HCT116 (cell line): Measurements from ENCODE around the gene RAB39B. TPM values are rescaled to one million over a fixed set of nuclear protein-coding genes. Genes with fewer than 3 reads are reported as not detected.

Experiments used
- ATAC-seq: fragments of 200-7000 bp; cut with Tn5 transposase; 2 replicates; pipeline ENCODE4 v1.9.1; 2020; ENCODE audit warnings: mild to moderate bottlenecking, moderate library complexity
- BruUV-seq: library from RNA; stranded (reverse); fragments of 400-500 nt; replicated peaks from 2 replicates; lab custom pipeline; 2021; lab: Mats Ljungman, UMichigan
- CTCF ChIA-PET: fragments of 300-600 bp; sonication (Branson Sonifier 250); formaldehyde crosslinking; loops from one replicate; lab custom pipeline; 2021; ENCODE audit warnings: antibody characterized with exemption; lab: Charles Lee
- POLR2A ChIA-PET: fragments of 300-600, 350-600 bp; sonication (Branson Sonifier 250); formaldehyde crosslinking; loops from one replicate; lab custom pipeline; 2021; ENCODE audit warnings: antibody characterized with exemption; lab: Charles Lee
- RAD21 ChIA-PET, 2 experiments: fragments of 300-600 bp; sonication (Branson Sonifier 250); formaldehyde crosslinking; loops; one replicate each; lab custom pipeline; 2023; ENCODE audit warnings: low total read pairs in 2 of 2; ENCODE audit not compliant: uncharacterized antibody in 2 of 2, unreplicated experiment in 2 of 2, low non-redundant PET in 1 of 2; lab: Charles Lee
- DNase-seq: peaks from one replicate; pipeline ENCODE4 v3.0.0-alpha.2; 2010; ENCODE audit warnings: low read depth, low spot score
- H2AFZ ChIP-seq: fragments of 200-600 bp; shearing (Covaris generic), sonication (generic); 2 replicates; pipeline ENCODE4 v1.6.1; 2017; ENCODE audit warnings: low read depth, mixed run types, mixed read lengths, antibody characterized with exemption, low read length; ENCODE audit not compliant: poor library complexity, severe bottlenecking
- H3K27ac ChIP-seq: 2 replicates; pipeline ENCODE4 v1.5.1; 2012; ENCODE audit warnings: low read depth, low read length
- H3K27me3 ChIP-seq: fragments of 200-600 bp; sonication (generic); 2 replicates; pipeline ENCODE4 v1.6.1; 2016; ENCODE audit warnings: mixed run types, low read length, mixed read lengths; ENCODE audit not compliant: insufficient read depth
- H3K36me3 ChIP-seq, 2 experiments: fragments of 200-500 bp in 1 of 2; fragments of 200-600 bp in 1 of 2; sonication (Bioruptor generic) in 1 of 2; sonication (generic) in 1 of 2; 2 replicates each; pipeline versions ENCODE4 v1.5.1 to v1.6.1; 2014 to 2016; ENCODE audit warnings: low read length in 2 of 2, inconsistent platforms in 1 of 2, mixed read lengths in 1 of 2, mixed run types in 1 of 2; ENCODE audit not compliant: insufficient read depth in 2 of 2, control insufficient read depth in 1 of 2
- H3K4me1 ChIP-seq, 2 experiments: fragments of 200-600 bp in 1 of 2; sonication (generic) in 1 of 2; 2 replicates each; pipeline versions ENCODE4 v1.5.1 to v1.6.1; 2012 to 2017; ENCODE audit warnings: low read length in 2 of 2, inconsistent platforms in 1 of 2, mild to moderate bottlenecking in 1 of 2, mixed read lengths in 1 of 2, mixed run types in 1 of 2, moderate library complexity in 1 of 2; ENCODE audit not compliant: insufficient read depth in 2 of 2, control insufficient read depth in 1 of 2
- H3K4me2 ChIP-seq: fragments of 200-600 bp; sonication (generic); 2 replicates; pipeline ENCODE4 v1.6.1; 2017; ENCODE audit warnings: mixed run types, low read length, mixed read lengths
- H3K4me3 ChIP-seq, 2 experiments: fragments of 200-600 bp in 1 of 2; sonication (generic) in 1 of 2; replicated peaks in 1 of 2; 2 replicates each; pipeline ENCODE4 v1.5.1; 2011 to 2016; ENCODE audit warnings: low read length in 2 of 2, control low read depth in 1 of 2, low read depth in 1 of 2, mild to moderate bottlenecking in 1 of 2, mixed read lengths in 1 of 2, mixed run types in 1 of 2
- H3K79me2 ChIP-seq: fragments of 200-600 bp; sonication (generic); 2 replicates; pipeline ENCODE4 v1.6.1; 2017; ENCODE audit warnings: mild to moderate bottlenecking, mixed run types, low read length, moderate library complexity, mixed read lengths; ENCODE audit not compliant: insufficient read depth
- H3K9ac ChIP-seq: fragments of 200-600 bp; sonication (generic); 2 replicates; pipeline ENCODE4 v1.6.1; 2016; ENCODE audit warnings: low read length, mixed read lengths
- H3K9me2 ChIP-seq: fragments of 200-600 bp; sonication (generic), shearing (Covaris generic); 2 replicates; pipeline ENCODE4 v1.6.1; 2017; ENCODE audit warnings: mixed run types, mild to moderate bottlenecking, moderate library complexity; ENCODE audit not compliant: insufficient read depth
- H3K9me3 ChIP-seq, 2 experiments: fragments of 200-500 bp in 1 of 2; fragments of 200-600 bp in 1 of 2; sonication (Bioruptor generic) in 1 of 2; sonication (generic) in 1 of 2; 2 replicates each; pipeline ENCODE4 v1.6.1; 2014 to 2017; ENCODE audit warnings: low read length in 2 of 2, mixed read lengths in 2 of 2, inconsistent platforms in 1 of 2, low read depth in 1 of 2, mild to moderate bottlenecking in 1 of 2, mixed run types in 1 of 2, moderate library complexity in 1 of 2; ENCODE audit not compliant: control insufficient read depth in 1 of 2, insufficient read depth in 1 of 2
- H4K20me1 ChIP-seq: fragments of 200-600 bp; sonication (generic), shearing (Covaris generic); 2 replicates; pipeline ENCODE4 v1.6.1; 2017; ENCODE audit warnings: mixed run types, mild to moderate bottlenecking, moderate library complexity; ENCODE audit not compliant: insufficient read depth
- ATF3 ChIP-seq: IDR thresholded peaks from 2 replicates; pipeline ENCODE4 v1.6.1; 2012
- CBX3 ChIP-seq: IDR thresholded peaks from 2 replicates; pipeline ENCODE4 v1.6.1; 2012; ENCODE audit warnings: low read depth
- CEBPB ChIP-seq: IDR thresholded peaks from 2 replicates; pipeline ENCODE4 v1.6.1; 2012; ENCODE audit warnings: low read depth
- ELF1 ChIP-seq: IDR thresholded peaks from 2 replicates; pipeline ENCODE4 v1.6.1; 2012; ENCODE audit warnings: low read depth, borderline replicate concordance
- EZH2 ChIP-seq: fragments of 200-600 bp; sonication (generic); IDR thresholded peaks from 2 replicates; pipeline ENCODE4 v1.6.1; 2017; ENCODE audit warnings: antibody characterized with exemption, mixed run types
- EZH2phosphoT487 ChIP-seq: fragments of 200-600 bp; IDR thresholded peaks from 2 replicates; pipeline ENCODE4 v1.6.1; 2018; ENCODE audit warnings: antibody characterized with exemption, borderline replicate concordance
- FOSL1 ChIP-seq: IDR thresholded peaks from 2 replicates; pipeline ENCODE4 v1.6.1; 2012; ENCODE audit warnings: low read depth
- JUND ChIP-seq: IDR thresholded peaks from 2 replicates; pipeline ENCODE4 v1.6.1; 2012
- MAX ChIP-seq: IDR thresholded peaks from 2 replicates; pipeline ENCODE4 v1.6.1; 2012
- POLR2A ChIP-seq: IDR thresholded peaks from 2 replicates; pipeline ENCODE4 v1.7.0; 2011; ENCODE audit warnings: borderline replicate concordance; ENCODE audit not compliant: insufficient read depth, insufficient read length; ENCODE audit errors: extremely low read depth
- RAD21 ChIP-seq: IDR thresholded peaks from 2 replicates; pipeline ENCODE4 v1.6.1; 2012; ENCODE audit warnings: low read depth, mild to moderate bottlenecking
- SIN3A ChIP-seq: IDR thresholded peaks from 2 replicates; pipeline ENCODE4 v1.6.1; 2012; ENCODE audit warnings: low read depth
- SRF ChIP-seq: IDR thresholded peaks from 2 replicates; pipeline ENCODE4 v1.6.1; 2012; ENCODE audit warnings: low read depth
- TCF7L2 ChIP-seq: IDR thresholded peaks from 2 replicates; pipeline ENCODE4 v1.7.0; 2011; ENCODE audit warnings: borderline replicate concordance, inconsistent platforms; ENCODE audit not compliant: insufficient read depth, insufficient read length; ENCODE audit errors: extremely low read depth
- intact Hi-C: fragments of 100-400 bp; cut with micrococcal nuclease; formaldehyde crosslinking; loops from 2 replicates; pipeline ENCODE4 v1.10.0; 2022
- total RNA-seq: library from RNA; stranded (reverse); gene quantifications from one replicate; pipeline ENCODE4 v1.2.1, GENCODE V29; 2021; ENCODE audit not compliant: unreplicated experiment
- TF ChIP-seq, protein P1 (sequence below): IDR thresholded peaks from 2 replicates; pipeline ENCODE4 v1.6.1; 2011; ENCODE audit warnings: mild to moderate bottlenecking, low read length, moderate library complexity; ENCODE audit not compliant: insufficient replicate concordance; ENCODE audit errors: extremely low read depth
- TF ChIP-seq, protein P2 (sequence below): IDR thresholded peaks from 2 replicates; pipeline ENCODE4 v1.6.1; 2012; ENCODE audit warnings: low read depth
- TF ChIP-seq, protein P3 (sequence below), 3 experiments: fragments of 200-600 bp in 1 of 3; sonication (generic) in 1 of 3; IDR thresholded peaks in 2 of 3; conservative IDR thresholded peaks in 1 of 3; 2 replicates each; pipeline ENCODE4 v1.5.1; 2012 to 2017; ENCODE audit warnings: low read depth in 2 of 3, low read length in 2 of 3, antibody characterized with exemption in 1 of 3, borderline replicate concordance in 1 of 3, control low read depth in 1 of 3, mild to moderate bottlenecking in 1 of 3, mixed read lengths in 1 of 3, mixed run types in 1 of 3, moderate library complexity in 1 of 3; ENCODE audit not compliant: insufficient read depth in 1 of 3

The RAB39B gene
- total RNA-seq, 1 experiment from 2014 or later: 0.10 TPM

GRCh38 chrX:155246748-155247147 lies 17.5 kb downstream of the RAB39B start:
- H3K9me3 ChIP-seq: no peaks in the 10 kb centered on the region
- no peak overlapping the region for H3K4me3 ChIP-seq
- ChIA-PET CTCF (no interaction called here), POLR2A (no interaction called here), RAD21 (no interaction called here)
- no peaks in the 10 kb centered on the region for H3K79me2 ChIP-seq
- intact Hi-C loops: no loop called here
- no peak overlapping the region for H3K9ac ChIP-seq
- no peaks in the 10 kb centered on the region for H3K4me1 ChIP-seq
- H3K27ac ChIP-seq: no peak overlapping the region
- H3K27me3 ChIP-seq: no peaks in the 10 kb centered on the region
- BruUV-seq: no TSS peak
- H3K36me3 ChIP-seq: no peaks in the 10 kb centered on the region
- no peak for DNase-seq
- TF ChIP-seq EZH2 (no peak), CEBPB (no peak), CBX3 (no peak), ATF3 (no peak), SIN3A (no peak), RAD21 (no peak), POLR2A (no peak), MAX (no peak), EZH2phosphoT487 (no peak), TCF7L2 (no peak), JUND (no peak), FOSL1 (no peak), SRF (no peak), ELF1 (no peak)
- TF ChIP-seq, protein P1, sequence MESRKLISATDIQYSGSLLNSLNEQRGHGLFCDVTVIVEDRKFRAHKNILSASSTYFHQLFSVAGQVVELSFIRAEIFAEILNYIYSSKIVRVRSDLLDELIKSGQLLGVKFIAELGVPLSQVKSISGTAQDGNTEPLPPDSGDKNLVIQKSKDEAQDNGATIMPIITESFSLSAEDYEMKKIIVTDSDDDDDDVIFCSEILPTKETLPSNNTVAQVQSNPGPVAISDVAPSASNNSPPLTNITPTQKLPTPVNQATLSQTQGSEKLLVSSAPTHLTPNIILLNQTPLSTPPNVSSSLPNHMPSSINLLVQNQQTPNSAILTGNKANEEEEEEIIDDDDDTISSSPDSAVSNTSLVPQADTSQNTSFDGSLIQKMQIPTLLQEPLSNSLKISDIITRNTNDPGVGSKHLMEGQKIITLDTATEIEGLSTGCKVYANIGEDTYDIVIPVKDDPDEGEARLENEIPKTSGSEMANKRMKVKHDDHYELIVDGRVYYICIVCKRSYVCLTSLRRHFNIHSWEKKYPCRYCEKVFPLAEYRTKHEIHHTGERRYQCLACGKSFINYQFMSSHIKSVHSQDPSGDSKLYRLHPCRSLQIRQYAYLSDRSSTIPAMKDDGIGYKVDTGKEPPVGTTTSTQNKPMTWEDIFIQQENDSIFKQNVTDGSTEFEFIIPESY: no peak
- TF ChIP-seq, protein P2, sequence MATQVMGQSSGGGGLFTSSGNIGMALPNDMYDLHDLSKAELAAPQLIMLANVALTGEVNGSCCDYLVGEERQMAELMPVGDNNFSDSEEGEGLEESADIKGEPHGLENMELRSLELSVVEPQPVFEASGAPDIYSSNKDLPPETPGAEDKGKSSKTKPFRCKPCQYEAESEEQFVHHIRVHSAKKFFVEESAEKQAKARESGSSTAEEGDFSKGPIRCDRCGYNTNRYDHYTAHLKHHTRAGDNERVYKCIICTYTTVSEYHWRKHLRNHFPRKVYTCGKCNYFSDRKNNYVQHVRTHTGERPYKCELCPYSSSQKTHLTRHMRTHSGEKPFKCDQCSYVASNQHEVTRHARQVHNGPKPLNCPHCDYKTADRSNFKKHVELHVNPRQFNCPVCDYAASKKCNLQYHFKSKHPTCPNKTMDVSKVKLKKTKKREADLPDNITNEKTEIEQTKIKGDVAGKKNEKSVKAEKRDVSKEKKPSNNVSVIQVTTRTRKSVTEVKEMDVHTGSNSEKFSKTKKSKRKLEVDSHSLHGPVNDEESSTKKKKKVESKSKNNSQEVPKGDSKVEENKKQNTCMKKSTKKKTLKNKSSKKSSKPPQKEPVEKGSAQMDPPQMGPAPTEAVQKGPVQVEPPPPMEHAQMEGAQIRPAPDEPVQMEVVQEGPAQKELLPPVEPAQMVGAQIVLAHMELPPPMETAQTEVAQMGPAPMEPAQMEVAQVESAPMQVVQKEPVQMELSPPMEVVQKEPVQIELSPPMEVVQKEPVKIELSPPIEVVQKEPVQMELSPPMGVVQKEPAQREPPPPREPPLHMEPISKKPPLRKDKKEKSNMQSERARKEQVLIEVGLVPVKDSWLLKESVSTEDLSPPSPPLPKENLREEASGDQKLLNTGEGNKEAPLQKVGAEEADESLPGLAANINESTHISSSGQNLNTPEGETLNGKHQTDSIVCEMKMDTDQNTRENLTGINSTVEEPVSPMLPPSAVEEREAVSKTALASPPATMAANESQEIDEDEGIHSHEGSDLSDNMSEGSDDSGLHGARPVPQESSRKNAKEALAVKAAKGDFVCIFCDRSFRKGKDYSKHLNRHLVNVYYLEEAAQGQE: no peak
- TF ChIP-seq, protein P3, sequence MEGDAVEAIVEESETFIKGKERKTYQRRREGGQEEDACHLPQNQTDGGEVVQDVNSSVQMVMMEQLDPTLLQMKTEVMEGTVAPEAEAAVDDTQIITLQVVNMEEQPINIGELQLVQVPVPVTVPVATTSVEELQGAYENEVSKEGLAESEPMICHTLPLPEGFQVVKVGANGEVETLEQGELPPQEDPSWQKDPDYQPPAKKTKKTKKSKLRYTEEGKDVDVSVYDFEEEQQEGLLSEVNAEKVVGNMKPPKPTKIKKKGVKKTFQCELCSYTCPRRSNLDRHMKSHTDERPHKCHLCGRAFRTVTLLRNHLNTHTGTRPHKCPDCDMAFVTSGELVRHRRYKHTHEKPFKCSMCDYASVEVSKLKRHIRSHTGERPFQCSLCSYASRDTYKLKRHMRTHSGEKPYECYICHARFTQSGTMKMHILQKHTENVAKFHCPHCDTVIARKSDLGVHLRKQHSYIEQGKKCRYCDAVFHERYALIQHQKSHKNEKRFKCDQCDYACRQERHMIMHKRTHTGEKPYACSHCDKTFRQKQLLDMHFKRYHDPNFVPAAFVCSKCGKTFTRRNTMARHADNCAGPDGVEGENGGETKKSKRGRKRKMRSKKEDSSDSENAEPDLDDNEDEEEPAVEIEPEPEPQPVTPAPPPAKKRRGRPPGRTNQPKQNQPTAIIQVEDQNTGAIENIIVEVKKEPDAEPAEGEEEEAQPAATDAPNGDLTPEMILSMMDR (IDR thresholded peaks at IDR 0.05 in 2 of 3, conservative IDR thresholded peaks at IDR 0.05 in 1 of 3; ENCODE audit: borderline replicate concordance in 1 of 3, insufficient read depth in 1 of 3, low read depth in 2 of 3, low read length in 2 of 3): no peak
- no peaks in the 10 kb centered on the region for H3K9me2 ChIP-seq
- ATAC-seq: no peak
- no peak overlapping the region for H3K4me2 ChIP-seq
- H2AFZ ChIP-seq: no peak overlapping the region
- H4K20me1 ChIP-seq: no peaks in the 10 kb centered on the region
